NCI-H2196 treated with DMSO at 0.1 percent for 48 hours (cell line): ENCODE data around the gene MGST2.
A peak's percentile ranks its signal among the peaks of the same experiment; 100 is the strongest.

Experiments used
- DNase-seq: peaks from one replicate; lab custom pipeline; 2025; ENCODE audit not compliant: unreplicated experiment; lab: John Stamatoyannopoulos, UW

MGST2 gene

GRCh38 chr4:139643042-139643895 lies 22.4 kb upstream of the MGST2 start:
- DNase-seq = no peak

- no peak for DNase-seq
These were observed 20.2 kb upstream of the MGST2 start for GRCh38 chr4:139645458-139645857.

GRCh38 chr4:139647184-139647583 lies 18.4 kb upstream of the MGST2 start:
- DNase-seq = no peak

GRCh38 chr4:139647952-139648351 lies 17.7 kb upstream of the MGST2 start:
- no peak for DNase-seq

GRCh38 chr4:139651282-139652194 lies 14.1 kb upstream of the MGST2 start:
- peak; percentile 69 for DNase-seq

- no peak for DNase-seq
These were observed 11.1 kb upstream of the MGST2 start for GRCh38 chr4:139654516-139654915.

GRCh38 chr4:139655116-139655515 lies 10.5 kb upstream of the MGST2 start:
- peak; percentile 11 for DNase-seq

GRCh38 chr4:139656614-139657486 lies 8.8 kb upstream of the MGST2 start:
- DNase-seq = peak; percentile 70

GRCh38 chr4:139658185-139658584 lies 7.4 kb upstream of the MGST2 start:
- DNase-seq = no peak

GRCh38 chr4:139658586-139659382 lies 6.8 kb upstream of the MGST2 start:
- no peak for DNase-seq

GRCh38 chr4:139659735-139660424 lies 5.7 kb upstream of the MGST2 start:
- no peak for DNase-seq

- DNase-seq = no peak
These were observed 5.0 kb upstream of the MGST2 start for GRCh38 chr4:139660568-139661043.

GRCh38 chr4:139663561-139664138 lies 2.0 kb upstream of the MGST2 start:
- no peak for DNase-seq

- DNase-seq = no peak
These were observed 1.2 kb upstream of the MGST2 start for GRCh38 chr4:139664442-139664841.

- no peak for DNase-seq
These were observed 435 bp upstream of the MGST2 start for GRCh38 chr4:139665079-139665689.

GRCh38 chr4:139666735-139667281 lies 1.2 kb downstream of the MGST2 start:
- DNase-seq = peak; percentile 56

- DNase-seq = no peak
These were observed 2.4 kb downstream of the MGST2 start for GRCh38 chr4:139668036-139668435.

- no peak for DNase-seq
These were observed 3.1 kb downstream of the MGST2 start for GRCh38 chr4:139668658-139669201.
